A549 (cell line): ENCODE results near the gene IL10RA. TPM values are rescaled to one million over a fixed set of nuclear protein-coding genes. Genes with fewer than 3 reads are reported as not detected.

ENCODE experiments used
- ATAC-seq, 2 experiments: fragments of 200-7000 bp in 1 of 2; fragments of >200 bp in 1 of 2; cut with Nextera tagmentation in 1 of 2; cut with Tn5 transposase in 1 of 2; 3 replicates each; pipeline versions ENCODE4 v1.8.0 to v1.9.1; 2018 to 2020; ENCODE audit warnings: mild to moderate bottlenecking in 1 of 2, moderate library complexity in 1 of 2
- CTCF ChIA-PET: fragments of 300-600 bp; sonication (Branson Sonifier 250); formaldehyde crosslinking; extraction: SDS; loops from one replicate; lab custom pipeline; 2021; ENCODE audit warnings: antibody characterized with exemption, inconsistent platforms; lab: Yijun Ruan, JAX
- POLR2A ChIA-PET: fragments of 350-600 bp; formaldehyde crosslinking; extraction: SDS; loops from one replicate; lab custom pipeline; 2021; ENCODE audit warnings: antibody characterized with exemption, inconsistent platforms; lab: Yijun Ruan, JAX
- DNase-seq, 2 experiments: peaks; one replicate each; pipeline versions ENCODE4 v3.0.0 to v3.0.0-alpha.2; 2011 to 2016; ENCODE audit warnings: low read depth in 1 of 2, low spot score in 1 of 2
- FAIRE-seq: peaks from 2 replicates; lab custom pipeline; 2011; peaks lifted over from hg19 to GRCh38; lab: Jason Lieb, UNC
- H3K27ac ChIP-seq, 2 experiments: fragments of >200 bp; sonication (Bioruptor Twin); formaldehyde crosslinking; 3 replicates each; pipeline ENCODE4 v1.5.1; 2016 to 2017
- H3K4me1 ChIP-seq: fragments of >200 bp; sonication (Bioruptor Twin); formaldehyde crosslinking; 3 replicates; pipeline ENCODE4 v1.6.1; 2016
- H3K4me2 ChIP-seq: fragments of >200 bp; sonication (Bioruptor Twin); formaldehyde crosslinking; 3 replicates; pipeline ENCODE4 v1.6.1; 2016
- H3K4me3 ChIP-seq: fragments of >200 bp; sonication (Bioruptor Twin); formaldehyde crosslinking; 3 replicates; pipeline ENCODE4 v1.5.1; 2016
- H3K9me3 ChIP-seq: fragments of >200 bp; sonication (Bioruptor Twin); formaldehyde crosslinking; 3 replicates; pipeline ENCODE4 v1.6.1; 2016
- CHD4 ChIP-seq: fragments of 200-600 bp; sonication (generic); IDR thresholded peaks from 2 replicates; pipeline ENCODE4 v1.6.1; 2016; ENCODE audit warnings: antibody characterized with exemption, mild to moderate bottlenecking, borderline replicate concordance
- EHF ChIP-seq: fragments of 250-450 bp; sonication (Bioruptor Pico); IDR thresholded peaks from 2 replicates; pipeline ENCODE4 v1.5.0; 2020; ENCODE audit warnings: mild to moderate bottlenecking
- EP300 ChIP-seq, 2 experiments: fragments of >200 bp; sonication (Bioruptor Twin); formaldehyde crosslinking; IDR thresholded peaks; 2 replicates in 1 of 2; 3 replicates in 1 of 2; pipeline ENCODE4 v1.6.1; 2016 to 2017
- FOSB ChIP-seq: fragments of 250-450 bp; sonication (Bioruptor Pico); IDR thresholded peaks from 2 replicates; pipeline ENCODE4 v1.5.0; 2020; ENCODE audit warnings: mild to moderate bottlenecking, moderate library complexity
- FOXS1 ChIP-seq: fragments of 250-450 bp; sonication (Bioruptor Pico); IDR thresholded peaks from 2 replicates; pipeline ENCODE4 v1.5.0; 2020; ENCODE audit warnings: mild to moderate bottlenecking, moderate library complexity
- HDAC2 ChIP-seq: fragments of 200-600 bp; sonication (generic); IDR thresholded peaks from 2 replicates; pipeline ENCODE4 v1.6.1; 2016
- HEYL ChIP-seq: fragments of 250-450 bp; sonication (Bioruptor Pico); IDR thresholded peaks from 2 replicates; pipeline ENCODE4 v1.8.0; 2021; ENCODE audit warnings: mild to moderate bottlenecking, moderate library complexity
- HOXA7 ChIP-seq: fragments of 250-450 bp; sonication (Bioruptor Pico); IDR thresholded peaks from 2 replicates; pipeline ENCODE4 v1.5.0; 2020; ENCODE audit warnings: mild to moderate bottlenecking, moderate library complexity
- HOXB13 ChIP-seq: fragments of 250-450 bp; sonication (Bioruptor Pico); IDR thresholded peaks from 2 replicates; pipeline ENCODE4 v1.5.0; 2020; ENCODE audit warnings: low read depth, mild to moderate bottlenecking, moderate library complexity
- JUNB ChIP-seq: fragments of >200 bp; sonication (Bioruptor Twin); formaldehyde crosslinking; IDR thresholded peaks from 2 replicates; pipeline ENCODE4 v1.6.1; 2016
- MAFK ChIP-seq: fragments of 450-650 bp; IDR thresholded peaks from 2 replicates; pipeline ENCODE4 v1.6.1; 2014; ENCODE audit not compliant: partially characterized antibody
- MYC ChIP-seq: IDR thresholded peaks from 2 replicates; pipeline ENCODE4 v1.6.1; 2012; ENCODE audit warnings: mild to moderate bottlenecking, inconsistent platforms, low read length, improper control_type of control experiment, borderline replicate concordance
- NFE2L2 ChIP-seq: fragments of 150-350 bp; conservative IDR thresholded peaks from 2 replicates; pipeline ENCODE4 v1.6.1; 2014; ENCODE audit warnings: low read length
- NPAS2 ChIP-seq: fragments of 250-450 bp; sonication (Bioruptor Pico); IDR thresholded peaks from 2 replicates; pipeline ENCODE4 v1.8.0; 2022; ENCODE audit warnings: mild to moderate bottlenecking, moderate library complexity, borderline replicate concordance
- PHF8 ChIP-seq: fragments of 200-600 bp; sonication (generic); IDR thresholded peaks from 2 replicates; pipeline ENCODE4 v1.6.1; 2016; ENCODE audit warnings: low read depth, mild to moderate bottlenecking, antibody characterized with exemption, moderate library complexity, borderline replicate concordance
- POLR2AphosphoS2 ChIP-seq: conservative IDR thresholded peaks from 2 replicates; pipeline ENCODE4 v1.6.1; 2012; ENCODE audit warnings: low read length, improper control_type of control experiment, inconsistent platforms
- RAD21 ChIP-seq, 2 experiments: fragments of >200 bp in 1 of 2; sonication (Bioruptor Twin) in 1 of 2; formaldehyde crosslinking in 1 of 2; IDR thresholded peaks in 1 of 2; conservative IDR thresholded peaks in 1 of 2; 2 replicates in 1 of 2; 3 replicates in 1 of 2; pipeline ENCODE4 v1.6.1; 2012 to 2018; ENCODE audit warnings: inconsistent platforms in 1 of 2
- RCOR1 ChIP-seq: fragments of 150-350 bp; IDR thresholded peaks from 2 replicates; pipeline ENCODE4 v1.6.1; 2014; ENCODE audit warnings: antibody characterized with exemption, low read length, low read depth
- RFX5 ChIP-seq: fragments of 450-650 bp; IDR thresholded peaks from 2 replicates; pipeline ENCODE4 v1.7.1; 2014; ENCODE audit warnings: antibody characterized with exemption, mild to moderate bottlenecking, moderate library complexity
- RNF2 ChIP-seq: fragments of 200-600 bp; sonication (generic); IDR thresholded peaks from 2 replicates; pipeline ENCODE4 v1.6.1; 2016; ENCODE audit warnings: low read depth, mild to moderate bottlenecking, antibody characterized with exemption, moderate library complexity, borderline replicate concordance
- SMC3 ChIP-seq: fragments of >200 bp; sonication (Bioruptor Twin); formaldehyde crosslinking; IDR thresholded peaks from 3 replicates; pipeline ENCODE4 v1.6.1; 2018; ENCODE audit warnings: inconsistent platforms
- SREBF2 ChIP-seq: fragments of 450-650 bp; IDR thresholded peaks from 2 replicates; pipeline ENCODE4 v1.6.1; 2014; ENCODE audit warnings: mild to moderate bottlenecking, moderate library complexity
- USF2 ChIP-seq: fragments of 450-650 bp; IDR thresholded peaks from 2 replicates; pipeline ENCODE4 v1.6.1; 2014; ENCODE audit warnings: antibody characterized with exemption
- ZFP36 ChIP-seq: fragments of 450-650 bp; IDR thresholded peaks from 2 replicates; pipeline ENCODE4 v1.6.1; 2014; ENCODE audit warnings: borderline replicate concordance; ENCODE audit not compliant: partially characterized antibody
- WGBS: methylation state at CpG from one replicate; pipeline ENCODE4 v1.1.6; 2017; ENCODE audit errors: missing lambda C conversion rate; 5-methylcytosine and 5-hydroxymethylcytosine counted together
- polyA plus RNA-seq, 4 experiments: library from polyadenylated mRNA; depleted of rRNA in 3 of 4; stranded (reverse); fragments of >200 nt; fragmentation: RNase III in 1 of 4; extraction: RNeasy Plus Mini Kit Qiagen cat#74134 plus additional on column Dnase treatment in 1 of 4; gene quantifications; 2 replicates in 3 of 4; 3 replicates in 1 of 4; pipeline ENCODE4 v1.2.3, GENCODE V29; 2011 to 2017
- TF ChIP-seq, protein P1 (sequence below): fragments of 150-350 bp; IDR thresholded peaks from 2 replicates; pipeline ENCODE4 v1.6.1; 2014; ENCODE audit warnings: low read depth, mild to moderate bottlenecking, low read length

The IL10RA gene
- polyA plus RNA-seq, 2 of the 4 experiments (the other 2 are of a cell fraction), result 0.03 to 0.17 TPM

DNA sequence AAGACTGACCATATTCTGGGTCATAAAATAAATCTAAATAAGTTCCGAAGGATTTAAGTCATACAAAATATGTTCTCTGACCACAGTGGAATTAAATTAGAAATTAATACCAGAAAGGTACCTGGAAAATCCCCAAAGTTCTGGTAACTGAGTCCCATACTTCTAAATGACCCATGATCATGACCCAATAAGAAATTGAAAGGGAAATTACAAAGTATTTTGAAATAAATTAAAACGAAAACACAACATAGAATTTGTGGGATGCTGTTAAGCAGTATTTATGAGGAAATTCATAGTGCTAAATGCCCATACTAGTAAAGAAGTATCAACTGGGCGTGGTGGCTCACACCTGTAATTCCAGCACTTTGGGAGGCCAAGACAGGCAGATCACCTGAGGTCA is 23.4 kb upstream of the IL10RA start:
- WGBS, result 66% methylated on average over 3 of the region's 3 CpGs
- no peak overlapping the region for H3K4me2 ChIP-seq
- no peaks in the 10 kb centered on the region for H3K4me1 ChIP-seq
- no peak for ATAC-seq
- TF ChIP-seq HOXA7 (CRISPR knock-in tag) (no peak), HOXB13 (no peak), RAD21 (conservative IDR thresholded peaks at IDR 0.05 in 1 of 2, IDR thresholded peaks at IDR 0.05 in 1 of 2) (no peak), CHD4 (no peak), JUNB (no peak), NPAS2 (CRISPR knock-in tag) (no peak), FOSB (no peak)
- no peak for DNase-seq
- FAIRE-seq, result no peak
- H3K9me3 ChIP-seq, result no peaks in the 10 kb centered on the region
- no peak overlapping the region for H3K4me3 ChIP-seq
- H3K27ac ChIP-seq, result no peak overlapping the region
- ChIA-PET CTCF (interaction anchor here (0.6 kb wide), 1 partner anchor 576 kb away, joined by 3 read pairs; no protein-coding TSS in a partner anchor), POLR2A (no interaction called here)

DNA sequence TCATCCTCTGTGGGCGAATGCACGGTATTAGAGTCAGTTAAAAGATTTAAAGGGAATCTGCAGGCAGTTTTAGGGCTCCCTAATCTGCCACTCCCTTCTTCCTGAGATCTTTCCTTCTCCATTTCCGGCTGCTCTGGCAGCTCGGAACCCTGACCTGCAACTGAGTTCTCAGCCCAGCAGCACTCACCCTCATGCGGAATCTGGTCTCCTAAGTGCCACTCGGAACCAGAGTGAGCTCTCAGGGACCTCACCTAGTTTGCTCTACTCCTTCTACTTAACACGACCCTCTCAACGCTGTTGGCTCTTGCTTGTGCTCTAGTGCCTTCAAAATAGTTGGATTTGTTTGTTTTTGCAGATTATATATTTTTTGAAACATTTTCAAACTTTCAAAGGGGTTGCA is 19.3 kb upstream of the IL10RA start:
- FAIRE-seq, result no peak
- TF ChIP-seq, protein P1, sequence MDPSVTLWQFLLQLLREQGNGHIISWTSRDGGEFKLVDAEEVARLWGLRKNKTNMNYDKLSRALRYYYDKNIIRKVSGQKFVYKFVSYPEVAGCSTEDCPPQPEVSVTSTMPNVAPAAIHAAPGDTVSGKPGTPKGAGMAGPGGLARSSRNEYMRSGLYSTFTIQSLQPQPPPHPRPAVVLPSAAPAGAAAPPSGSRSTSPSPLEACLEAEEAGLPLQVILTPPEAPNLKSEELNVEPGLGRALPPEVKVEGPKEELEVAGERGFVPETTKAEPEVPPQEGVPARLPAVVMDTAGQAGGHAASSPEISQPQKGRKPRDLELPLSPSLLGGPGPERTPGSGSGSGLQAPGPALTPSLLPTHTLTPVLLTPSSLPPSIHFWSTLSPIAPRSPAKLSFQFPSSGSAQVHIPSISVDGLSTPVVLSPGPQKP, result no peak
- TF ChIP-seq NPAS2 (CRISPR knock-in tag), result no peak
- no peak for TF ChIP-seq RNF2
- no peak for TF ChIP-seq PHF8
- TF ChIP-seq POLR2AphosphoS2, result no peak
- TF ChIP-seq EP300 (IDR thresholded peaks at IDR 0.05), result no peak
- TF ChIP-seq USF2, result no peak
- no peak for TF ChIP-seq RFX5
- no peak for TF ChIP-seq HEYL (CRISPR knock-in tag)
- TF ChIP-seq RCOR1, result no peak

GRCh38 chr11:117969160-117969991 is 16.8 kb upstream of the IL10RA start:
- CTCF ChIA-PET, result interaction anchor here (1.0 kb wide), 1 partner anchor 13 kb away, joined by 3 read pairs; no protein-coding TSS in a partner anchor
- TF ChIP-seq MYC, result no peak
- no peak for TF ChIP-seq NFE2L2
- no peak for TF ChIP-seq MAFK
- TF ChIP-seq PHF8, result no peak
- TF ChIP-seq FOXS1 (CRISPR knock-in tag), result no peak
- no peak for TF ChIP-seq EHF (CRISPR knock-in tag)
- no peak for TF ChIP-seq ZFP36
- TF ChIP-seq SREBF2, result no peak
- TF ChIP-seq EP300 (IDR thresholded peaks at IDR 0.05), result no peak
- TF ChIP-seq RAD21 (conservative IDR thresholded peaks at IDR 0.05 in 1 of 2, IDR thresholded peaks at IDR 0.05 in 1 of 2), result no peak
- TF ChIP-seq SMC3, result no peak
- no peak for TF ChIP-seq HDAC2
- TF ChIP-seq, all 56 proteins: peak for 0
- no peak overlapping the region for H3K4me2 ChIP-seq
- FAIRE-seq, result no peak
- POLR2A ChIA-PET, result no interaction called here
- WGBS, result 78% methylated on average over 5 of the region's 5 CpGs
- no peak for DNase-seq
- no peaks in the 10 kb centered on the region for H3K9me3 ChIP-seq
- H3K4me1 ChIP-seq, result peaks cover 9% of the 10 kb centered on the region; the same call in 1 of the 3 replicates
- ATAC-seq, result no peak
- no peak overlapping the region for H3K4me3 ChIP-seq
- no peak overlapping the region for H3K27ac ChIP-seq

More for the DNA sequence above, 19.3 kb upstream of the IL10RA start:
- Histone ChIP-seq H3K4me2 (no peak overlapping the region), H3K9me3 (no peaks in the 10 kb centered on the region), H3K4me3 (no peak overlapping the region), H3K27ac (no peak overlapping the region), H3K4me1 (no peaks in the 10 kb centered on the region)
- ChIA-PET CTCF (interaction anchor here (1.0 kb wide), 1 partner anchor 123 kb away, joined by 3 read pairs; no protein-coding TSS in a partner anchor), POLR2A (no interaction called here)
- DNase-seq, result no peak
- ATAC-seq, result no peak
- WGBS, result 55% methylated on average over 8 of the region's 8 CpGs
